ENCODE data around the gene RPL13.

RPL13 gene

GRCh38 chr16:89599451-89599858 lies 39.0 kb downstream of the RPL13 start:
- no peak for DNase-seq (ENCODE audit: low spot score)

GRCh38 chr16:89599902-89600301 lies 39.4 kb downstream of the RPL13 start:
- no peak for DNase-seq (ENCODE audit: low spot score)

- no peak for DNase-seq (ENCODE audit: low spot score)
Observed at GRCh38 chr16:89600427-89600826, 39.9 kb downstream of the RPL13 start.

- no peak for DNase-seq (ENCODE audit: low spot score)
Observed at GRCh38 chr16:89600956-89601355, 40.5 kb downstream of the RPL13 start.

GRCh38 chr16:89601906-89602272 lies 41.4 kb downstream of the RPL13 start:
- no peak for DNase-seq (ENCODE audit: low spot score)

GRCh38 chr16:89602273-89602951 lies 41.9 kb downstream of the RPL13 start:
- DNase-seq (ENCODE audit: low spot score), result peak; percentile 91

GRCh38 chr16:89602952-89603590 lies 42.6 kb downstream of the RPL13 start:
- no peak for DNase-seq (ENCODE audit: low spot score)

GRCh38 chr16:89604764-89605163 lies 44.3 kb downstream of the RPL13 start:
- no peak for DNase-seq (ENCODE audit: low spot score)

- no peak for DNase-seq (ENCODE audit: low spot score)
Observed at GRCh38 chr16:89605186-89605970, 44.9 kb downstream of the RPL13 start.

GRCh38 chr16:89606006-89606405 lies 45.5 kb downstream of the RPL13 start:
- no peak for DNase-seq (ENCODE audit: low spot score)

- no peak for DNase-seq (ENCODE audit: low spot score)
Observed at GRCh38 chr16:89607453-89607852, 47.0 kb downstream of the RPL13 start.

- DNase-seq (ENCODE audit: low spot score), result no peak
Observed at GRCh38 chr16:89607937-89608740, 47.7 kb downstream of the RPL13 start.

GRCh38 chr16:89610108-89610453 lies 49.6 kb downstream of the RPL13 start:
- no peak for DNase-seq (ENCODE audit: low spot score)

GRCh38 chr16:89612415-89613166 lies 52.1 kb downstream of the RPL13 start:
- DNase-seq (ENCODE audit: low spot score), result no peak

- no peak for DNase-seq (ENCODE audit: low spot score)
Observed at GRCh38 chr16:89613231-89613953, 52.9 kb downstream of the RPL13 start, which contains the start of gene DPEP1. Gene DPEP1 (plus strand): TSS chr16:89613642. CDS start chr16:89630411, 16,769 bp downstream.

- no peak for DNase-seq (ENCODE audit: low spot score)
Observed at GRCh38 chr16:89613954-89614459, 53.5 kb downstream of the RPL13 start.

Measured in AG08396 (cell line).